H1 (cell line): Measurements from ENCODE around the gene TNPO3. TPM values are rescaled to one million over a fixed set of nuclear protein-coding genes. Genes with fewer than 3 reads are reported as not detected.

Experiments
- CTCF ChIA-PET: fragments of 300-600 bp; sonication (Branson Sonifier 250); formaldehyde crosslinking; loops from one replicate; lab custom pipeline; 2021; ENCODE audit not compliant: partially characterized antibody; lab: Charles Lee
- POLR2A ChIA-PET: fragments of 300-600 bp; sonication (Branson Sonifier 250); formaldehyde crosslinking; loops from one replicate; lab custom pipeline; 2021; ENCODE audit warnings: inconsistent platforms; ENCODE audit not compliant: partially characterized antibody; lab: Charles Lee
- DNase-seq, 2 experiments: peaks; one replicate each; pipeline versions ENCODE4 v3.0.0 to v3.0.0-alpha.2; 2010 to 2022; ENCODE audit warnings: low spot score in 2 of 2, low read depth in 1 of 2, mixed read lengths in 1 of 2
- FAIRE-seq: peaks from 2 replicates; lab custom pipeline; 2011; peaks lifted over from hg19 to GRCh38; lab: Jason Lieb, UNC
- H2AFZ ChIP-seq: 2 replicates; pipeline ENCODE4 v1.8.1; 2012; ENCODE audit warnings: low read length, inconsistent platforms
- H2AK5ac ChIP-seq: 2 replicates; pipeline ENCODE4 v1.6.1; 2013; ENCODE audit warnings: low read depth, low read length
- H2BK120ac ChIP-seq: replicated peaks from 2 replicates; pipeline ENCODE3; 2013; ENCODE audit warnings: low read depth, low read length, inconsistent platforms
- H2BK12ac ChIP-seq: 2 replicates; pipeline ENCODE4 v1.6.1; 2013; ENCODE audit warnings: low read depth, low read length
- H2BK15ac ChIP-seq: 2 replicates; pipeline ENCODE4 v1.6.1; 2013; ENCODE audit warnings: low read length
- H2BK20ac ChIP-seq: 2 replicates; pipeline ENCODE4 v1.6.1; 2013; ENCODE audit warnings: low read length
- H2BK5ac ChIP-seq: 2 replicates; pipeline ENCODE4 v1.6.1; 2013; ENCODE audit warnings: low read depth, low read length
- H3K14ac ChIP-seq: 2 replicates; pipeline ENCODE4 v1.6.1; 2013; ENCODE audit warnings: inconsistent platforms; ENCODE audit not compliant: insufficient read length
- H3K18ac ChIP-seq: 2 replicates; pipeline ENCODE4 v1.6.1; 2013; ENCODE audit warnings: low read length; ENCODE audit errors: extremely low read depth
- H3K23ac ChIP-seq: 2 replicates; pipeline ENCODE4 v1.6.1; 2013; ENCODE audit warnings: inconsistent platforms; ENCODE audit not compliant: insufficient read length
- H3K23me2 ChIP-seq: 2 replicates; pipeline ENCODE4 v1.6.1; 2013; ENCODE audit warnings: low read depth, low read length
- H3K27ac ChIP-seq: 2 replicates; pipeline ENCODE4 v1.6.1; 2011; ENCODE audit warnings: low read depth, low read length, inconsistent platforms
- H3K27me3 ChIP-seq, 4 experiments: replicated peaks in 1 of 4; 1 replicate in 1 of 4; 2 replicates in 3 of 4; pipeline versions ENCODE4 v1.6.1 to v1.8.1; 2011 to 2013; ENCODE audit warnings: low read length in 3 of 4, mild to moderate bottlenecking in 3 of 4, inconsistent platforms in 2 of 4, mixed read lengths in 2 of 4, moderate library complexity in 1 of 4; ENCODE audit not compliant: control insufficient read depth in 3 of 4, insufficient read depth in 3 of 4; ENCODE audit errors: extremely low read depth in 1 of 4
- H3K36me3 ChIP-seq, 4 experiments: 2 replicates each; pipeline versions ENCODE4 v1.6.1 to v1.8.1; 2011 to 2013; ENCODE audit warnings: mild to moderate bottlenecking in 4 of 4, low read length in 3 of 4, moderate library complexity in 2 of 4, control low read depth in 1 of 4, inconsistent platforms in 1 of 4; ENCODE audit not compliant: insufficient read depth in 4 of 4, control insufficient read depth in 2 of 4
- H3K4ac ChIP-seq: replicated peaks from 2 replicates; pipeline ENCODE3; 2013; ENCODE audit warnings: low read length, low read depth, mixed read lengths, inconsistent platforms; ENCODE audit not compliant: insufficient read length
- H3K4me1 ChIP-seq, 4 experiments: replicated peaks in 1 of 4; 1 replicate in 1 of 4; 2 replicates in 3 of 4; pipeline versions ENCODE4 v1.6.1 to v1.8.1; 2011 to 2013; ENCODE audit warnings: low read length in 3 of 4, inconsistent platforms in 2 of 4, mixed read lengths in 1 of 4; ENCODE audit not compliant: insufficient read depth in 4 of 4, control insufficient read depth in 3 of 4
- H3K4me2 ChIP-seq, 2 experiments: 2 replicates each; pipeline versions ENCODE4 v1.6.1 to v1.8.1; 2011 to 2013; ENCODE audit warnings: low read depth in 2 of 2, low read length in 2 of 2, control low read depth in 1 of 2, inconsistent platforms in 1 of 2, mild to moderate bottlenecking in 1 of 2; ENCODE audit not compliant: insufficient read depth in 1 of 2
- H3K4me3 ChIP-seq, 4 experiments: fragments of 200-600, 300-600 bp in 1 of 4; sonication (generic), shearing (Covaris generic), sonication (Bioruptor Twin) in 1 of 4; 2 replicates each; pipeline versions ENCODE4 v1.5.1 to v1.8.1; 2011 to 2016; ENCODE audit warnings: low read length in 4 of 4, low read depth in 3 of 4, control low read depth in 2 of 4, inconsistent platforms in 2 of 4, mild to moderate bottlenecking in 2 of 4, mixed read lengths in 1 of 4, moderate library complexity in 1 of 4; ENCODE audit not compliant: insufficient read depth in 2 of 4; ENCODE audit errors: extremely low read depth in 1 of 4
- H3K56ac ChIP-seq: replicated peaks from 2 replicates; pipeline ENCODE3; 2013; ENCODE audit warnings: low read depth, mild to moderate bottlenecking, mixed read lengths, low read length, inconsistent platforms; ENCODE audit not compliant: insufficient read length
- H3K79me1 ChIP-seq: 2 replicates; pipeline ENCODE4 v1.6.1; 2013; ENCODE audit warnings: low read depth, low read length, control low read depth
- H3K79me2 ChIP-seq, 2 experiments: 2 replicates each; pipeline versions ENCODE4 v1.6.1 to v1.8.1; 2012 to 2013; ENCODE audit warnings: low read length in 2 of 2, mild to moderate bottlenecking in 2 of 2, inconsistent platforms in 1 of 2; ENCODE audit not compliant: insufficient read depth in 2 of 2, control insufficient read depth in 1 of 2
- H3K9ac ChIP-seq, 4 experiments: replicated peaks in 1 of 4; 1 replicate in 1 of 4; 2 replicates in 3 of 4; pipeline versions ENCODE4 v1.6.1 to v1.8.1; 2011 to 2013; ENCODE audit warnings: low read depth in 3 of 4, low read length in 3 of 4, control low read depth in 2 of 4, mild to moderate bottlenecking in 2 of 4, moderate library complexity in 2 of 4, inconsistent platforms in 1 of 4; ENCODE audit errors: extremely low read depth in 1 of 4
- H3K9me3 ChIP-seq, 2 experiments: 2 replicates each; pipeline versions ENCODE4 v1.6.1 to v1.8.1; 2012 to 2013; ENCODE audit warnings: mild to moderate bottlenecking in 2 of 2, moderate library complexity in 2 of 2, control low read depth in 1 of 2, inconsistent platforms in 1 of 2, low read depth in 1 of 2, low read length in 1 of 2, mixed read lengths in 1 of 2; ENCODE audit not compliant: insufficient read depth in 2 of 2
- H4K20me1 ChIP-seq, 2 experiments: replicated peaks in 1 of 2; 2 replicates each; pipeline versions ENCODE3 to v1.8.1; 2011 to 2013; ENCODE audit warnings: inconsistent platforms in 2 of 2, low read length in 2 of 2, mild to moderate bottlenecking in 1 of 2; ENCODE audit not compliant: insufficient read depth in 2 of 2, control insufficient read depth in 1 of 2
- H4K5ac ChIP-seq: 2 replicates; pipeline ENCODE4 v1.6.1; 2013; ENCODE audit warnings: low read length, low read depth, mixed read lengths, inconsistent platforms; ENCODE audit not compliant: insufficient read length
- H4K8ac ChIP-seq: 2 replicates; pipeline ENCODE4 v1.8.0; 2013; ENCODE audit warnings: mild to moderate bottlenecking, moderate library complexity, low read length, inconsistent platforms; ENCODE audit not compliant: insufficient read depth; ENCODE audit errors: extremely low read depth
- H4K91ac ChIP-seq: replicated peaks from 2 replicates; pipeline ENCODE3; 2013; ENCODE audit warnings: low read length, mixed read lengths, inconsistent platforms; ENCODE audit not compliant: insufficient read length
- CTBP2 ChIP-seq: IDR thresholded peaks from 2 replicates; pipeline ENCODE4 v1.7.0; 2011; ENCODE audit warnings: borderline replicate concordance, mild to moderate bottlenecking, moderate library complexity, mixed read lengths, low read length; ENCODE audit not compliant: insufficient read depth, insufficient read length
- MAX ChIP-seq: IDR thresholded peaks from 2 replicates; pipeline ENCODE4 v1.6.1; 2012; ENCODE audit warnings: inconsistent platforms
- RNF2 ChIP-seq: fragments of 200-900, 300-1000 bp; sonication (generic); IDR thresholded peaks from 2 replicates; pipeline ENCODE4 v1.7.1; 2016; ENCODE audit warnings: borderline replicate concordance, low read depth, mild to moderate bottlenecking, antibody characterized with exemption, low read length; ENCODE audit not compliant: poor library complexity, severe bottlenecking; ENCODE audit errors: missing control alignments
- SIRT6 ChIP-seq: IDR thresholded peaks from one replicate; pipeline ENCODE4 v1.7.1; 2012; ENCODE audit warnings: low read length, inconsistent platforms
- SRF ChIP-seq: IDR thresholded peaks from 2 replicates; pipeline ENCODE4 v1.6.1; 2011; ENCODE audit warnings: mild to moderate bottlenecking, low read depth, low read length, moderate library complexity
- TAF1 ChIP-seq: IDR thresholded peaks from 2 replicates; pipeline ENCODE4 v1.6.1; 2011; ENCODE audit warnings: mild to moderate bottlenecking, low read depth, low read length
- WGBS, 2 experiments: shearing (Covaris generic) in 1 of 2; methylation state at CpG; one replicate each; pipeline versions ENCODE4 v1.1.6 to v1.1.7; 2013 to 2015; ENCODE audit warnings: low lambda C conversion rate in 2 of 2, mixed read lengths in 2 of 2, inconsistent platforms in 1 of 2, low coverage in 1 of 2, missing lambda C conversion rate in 1 of 2; ENCODE audit not compliant: insufficient replicate concordance in 2 of 2, insufficient coverage in 1 of 2, insufficient read length in 1 of 2; ENCODE audit errors: extremely low coverage in 1 of 2, missing lambda C conversion rate in 1 of 2; 5-methylcytosine and 5-hydroxymethylcytosine counted together
- polyA plus RNA-seq, 7 experiments: library from polyadenylated mRNA; depleted of rRNA in 3 of 7; stranded (reverse) in 5 of 7; unstranded in 2 of 7; fragments of >200 nt in 5 of 7; fragments of 200-250 nt in 2 of 7; gene quantifications; 1 replicate in 5 of 7; 2 replicates in 1 of 7; 4 replicates in 1 of 7; pipeline versions ENCODE4 v1.2.1 to v1.2.3, GENCODE V29; 2011 to 2013; ENCODE audit warnings: missing spikeins in 2 of 7, mixed read lengths in 2 of 7
- total RNA-seq: library from RNA; stranded (reverse); fragmentation: NEBNext Ultra II Directional; extraction: Animal tissue kit (Norgen Biotek cat#: 25700); gene quantifications from 2 replicates; pipeline ENCODE4 v1.2.1, GENCODE V29; 2021

TNPO3 gene
- total and polyA plus RNA-seq, 2 of the 8 experiments (the other 6 are each of a cell fraction or from before 2014, with no cell fraction given): 67.6 to 99.2 TPM

- H3K9me3 ChIP-seq: peaks cover 5% of the 10 kb centered on the region in 2 experiments; a peak in 2 of 4 replicates
- H3K4ac ChIP-seq: no peak overlapping the region
- H2BK20ac ChIP-seq: no peak overlapping the region
- no peak overlapping the region for H2BK15ac ChIP-seq
- no peak overlapping the region for H4K5ac ChIP-seq
- peaks cover 0 to 3% (median 0%) of the 10 kb centered on the region in 4 experiments; a peak in 1 of 7 replicates for H3K4me1 ChIP-seq
- no peaks in the 10 kb centered on the region for H4K20me1 ChIP-seq
- CTCF ChIA-PET: interaction anchor here (0.6 to 2.5 kb wide), 8 partner anchors 10 to 159 kb away, joined by 3 to 16 read pairs (median 5); no protein-coding TSS in a partner anchor
- WGBS, 2 experiments: 84% methylated on average over 16 of the region's 19 CpGs; no CpG with 5 or more reads in 1 of the 2 experiments
- H3K27me3 ChIP-seq: peaks cover 5 to 23% (median 13%) of the 10 kb centered on the region in 4 experiments
- no peak overlapping the region for H2AFZ ChIP-seq
- H3K14ac ChIP-seq: no peak overlapping the region
- H2BK120ac ChIP-seq: no peak overlapping the region
- H3K4me3 ChIP-seq: no peak overlapping the region
- no peak overlapping the region for H3K56ac ChIP-seq
- H3K79me1 ChIP-seq: no peaks in the 10 kb centered on the region
- no peak for FAIRE-seq
- no peak overlapping the region for H3K23ac ChIP-seq
- no peak for DNase-seq
- H4K91ac ChIP-seq: no peak overlapping the region
- no peaks in the 10 kb centered on the region for H3K79me2 ChIP-seq
- H3K9ac ChIP-seq: no peak overlapping the region
- H2BK12ac ChIP-seq: no peak overlapping the region
- no peaks in the 10 kb centered on the region for H3K36me3 ChIP-seq
- H3K23me2 ChIP-seq: 0 out of 2 replicates have a peak, but pooled peaks cover 1% of the 10 kb centered on the region
- H3K27ac ChIP-seq: no peak overlapping the region
- no peak overlapping the region for H2AK5ac ChIP-seq
- no peak overlapping the region for H3K18ac ChIP-seq
- H3K4me2 ChIP-seq: no peak overlapping the region
- H2BK5ac ChIP-seq: no peak overlapping the region
- no peak overlapping the region for H4K8ac ChIP-seq
- POLR2A ChIA-PET: interaction anchor here (0.9 to 1.9 kb wide), 3 partner anchors 10 to 16 kb away, joined by 3 to 5 read pairs (median 3); no protein-coding TSS in a partner anchor
- no peak for TF ChIP-seq TAF1
- no peak for TF ChIP-seq MAX
- TF ChIP-seq RNF2: no peak
- no peak for TF ChIP-seq SIRT6
- no peak for TF ChIP-seq SRF
- TF ChIP-seq CTBP2: no peak
Measured at GRCh38 chr7:128931965-128932861, 122.7 kb downstream of the TNPO3 start.
